ENCODE data around the gene IL1A. TPM values are rescaled to one million over a fixed set of nuclear protein-coding genes. Genes with fewer than 3 reads are reported as not detected.

Gene IL1A
- total and polyA plus RNA-seq, 2 donors (not counting 3 experiments of a cell fraction or from before 2014, with no cell fraction given): 0.29 to 1.4 TPM

- intact Hi-C loops (cut with micrococcal nuclease): loop anchor here (2.0 to 5.0 kb wide), 3 partner anchors 34 to 71 kb away; partner anchors contain the start of gene CKAP2L
- CTCF ChIA-PET: interaction anchor here (1.2 to 2.4 kb wide), 4 partner anchors 21 to 109 kb away, joined by 4 to 11 read pairs (median 6); no protein-coding TSS in a partner anchor
Observed at GRCh38 chr2:112832841-112833638, 48.7 kb upstream of the IL1A start.

More at GRCh38 chr2:112832841-112833638, 48.7 kb upstream of the IL1A start:
- no peak for FAIRE-seq
- Histone ChIP-seq H4K20me1 (replicated peaks; ENCODE audit: control insufficient read depth, extremely low read depth, insufficient read depth, low read length) (no peaks in the 10 kb centered on the region), H3K4me1 (ENCODE audit: control insufficient read depth, extremely low read depth, insufficient read depth, low read length) (peaks cover 19% of the 10 kb centered on the region), H3K9me3 (replicated peaks; ENCODE audit: control insufficient read depth, insufficient read depth, low read length) (no peaks in the 10 kb centered on the region), H3K9me1 (replicated peaks; ENCODE audit: control insufficient read depth, extremely low read depth, insufficient read depth, low read length) (no peaks in the 10 kb centered on the region), H3K27ac (ENCODE audit: insufficient read depth, low read depth, low read length) (no peak overlapping the region), H3K79me2 (ENCODE audit: control insufficient read depth, insufficient read depth, low read length) (no peaks in the 10 kb centered on the region), H3K27me3 (ENCODE audit: control insufficient read depth in 2 of 2, insufficient read depth in 2 of 2, low read length in 2 of 2) (peaks cover 0 to 3% of the 10 kb centered on the region in 2 experiments), H2AFZ (ENCODE audit: low read depth, low read length) (no peak overlapping the region), H3K36me3 (ENCODE audit: control insufficient read depth in 2 of 2, extremely low read depth in 1 of 2, insufficient read depth in 2 of 2, low read length in 2 of 2) (no peaks in the 10 kb centered on the region), H3K4me2 (ENCODE audit: insufficient read depth, low read length) (no peak overlapping the region), H3K9ac (replicated peaks; ENCODE audit: extremely low read depth, insufficient read depth, low read length) (no peak overlapping the region), H3K4me3 (replicated peaks in 1 of 3; ENCODE audit: insufficient read depth in 1 of 3, low read depth in 1 of 3, low read length in 3 of 3) (no peak overlapping the region)
- dilution Hi-C loops (cut with MboI; ENCODE audit: extremely low pct_ligation_motif_present, low sequenced_read_pairs): no loop called here
- DNase-seq (ENCODE audit: low read depth, low spot score): no peak
- TF ChIP-seq JUN (IDR thresholded peaks at IDR 0.05; ENCODE audit: borderline replicate concordance, insufficient read depth, insufficient read length, low read depth) (no peak), MAX (IDR thresholded peaks at IDR 0.05; ENCODE audit: insufficient read depth, insufficient read length) (no peak), POLR2A (IDR thresholded peaks at IDR 0.05; ENCODE audit: low read depth, low read length) (no peak), MYC (IDR thresholded peaks at IDR 0.05; ENCODE audit: low read depth, low read length) (no peak), FOS (IDR thresholded peaks at IDR 0.05; ENCODE audit: borderline replicate concordance, insufficient read depth, low read length) (no peak), EZH2 (IDR thresholded peaks at IDR 0.05; ENCODE audit: borderline replicate concordance, low read depth, low read length, severe bottlenecking) (no peak), CTCF (IDR thresholded peaks at IDR 0.05; ENCODE audit: extremely low read depth in 1 of 2, insufficient read depth in 1 of 2, low read depth in 1 of 2, low read length in 2 of 2) (no peak)
- no TSS peak for BruUV-seq (replicated peaks)
- POLR2A ChIA-PET: no interaction called here

Measured in endothelial cell of umbilical vein (primary cell).